ENCODE data around the gene SLC38A4.

SLC38A4 gene

GRCh38 chr12:46865311-46865710, 39.5 kb upstream of the SLC38A4 start:
- TF ChIP-seq TAF1 (IDR thresholded peaks at IDR 0.05; ENCODE audit: borderline replicate concordance, insufficient read depth, low read length) (no peak), SIN3A (IDR thresholded peaks at IDR 0.05; ENCODE audit: borderline replicate concordance, insufficient read depth, low read length) (no peak), FOXP2 (optimal IDR thresholded peaks at IDR 0.05; ENCODE audit: borderline replicate concordance, extremely low read depth, extremely low read length, insufficient read depth) (no peak), POLR2AphosphoS5 (IDR thresholded peaks at IDR 0.05; ENCODE audit: low read depth, low read length) (no peak)
- TF ChIP-seq, protein P1, sequence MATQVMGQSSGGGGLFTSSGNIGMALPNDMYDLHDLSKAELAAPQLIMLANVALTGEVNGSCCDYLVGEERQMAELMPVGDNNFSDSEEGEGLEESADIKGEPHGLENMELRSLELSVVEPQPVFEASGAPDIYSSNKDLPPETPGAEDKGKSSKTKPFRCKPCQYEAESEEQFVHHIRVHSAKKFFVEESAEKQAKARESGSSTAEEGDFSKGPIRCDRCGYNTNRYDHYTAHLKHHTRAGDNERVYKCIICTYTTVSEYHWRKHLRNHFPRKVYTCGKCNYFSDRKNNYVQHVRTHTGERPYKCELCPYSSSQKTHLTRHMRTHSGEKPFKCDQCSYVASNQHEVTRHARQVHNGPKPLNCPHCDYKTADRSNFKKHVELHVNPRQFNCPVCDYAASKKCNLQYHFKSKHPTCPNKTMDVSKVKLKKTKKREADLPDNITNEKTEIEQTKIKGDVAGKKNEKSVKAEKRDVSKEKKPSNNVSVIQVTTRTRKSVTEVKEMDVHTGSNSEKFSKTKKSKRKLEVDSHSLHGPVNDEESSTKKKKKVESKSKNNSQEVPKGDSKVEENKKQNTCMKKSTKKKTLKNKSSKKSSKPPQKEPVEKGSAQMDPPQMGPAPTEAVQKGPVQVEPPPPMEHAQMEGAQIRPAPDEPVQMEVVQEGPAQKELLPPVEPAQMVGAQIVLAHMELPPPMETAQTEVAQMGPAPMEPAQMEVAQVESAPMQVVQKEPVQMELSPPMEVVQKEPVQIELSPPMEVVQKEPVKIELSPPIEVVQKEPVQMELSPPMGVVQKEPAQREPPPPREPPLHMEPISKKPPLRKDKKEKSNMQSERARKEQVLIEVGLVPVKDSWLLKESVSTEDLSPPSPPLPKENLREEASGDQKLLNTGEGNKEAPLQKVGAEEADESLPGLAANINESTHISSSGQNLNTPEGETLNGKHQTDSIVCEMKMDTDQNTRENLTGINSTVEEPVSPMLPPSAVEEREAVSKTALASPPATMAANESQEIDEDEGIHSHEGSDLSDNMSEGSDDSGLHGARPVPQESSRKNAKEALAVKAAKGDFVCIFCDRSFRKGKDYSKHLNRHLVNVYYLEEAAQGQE (IDR thresholded peaks at IDR 0.05; ENCODE audit: insufficient read depth in 1 of 2, low read depth in 2 of 2, low read length in 2 of 2), result no peak

DNA sequence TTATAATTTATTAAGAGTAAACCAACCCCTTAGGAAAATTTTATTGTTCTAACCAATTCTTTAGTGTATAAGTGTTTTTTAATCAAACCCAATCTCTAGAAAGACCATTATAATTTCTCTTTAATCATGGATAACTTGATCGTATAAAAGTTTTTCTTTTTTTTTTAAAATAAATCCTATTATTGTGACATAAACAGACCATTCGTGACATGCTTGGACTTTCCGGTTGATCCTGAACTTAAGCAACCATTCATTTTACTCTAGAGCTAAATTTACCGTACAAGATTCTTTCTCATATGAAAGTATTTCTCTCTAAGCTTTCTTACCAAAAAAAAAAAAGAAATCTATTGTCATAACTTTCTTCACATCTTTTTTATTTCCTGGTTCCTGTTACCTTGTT, 32.6 kb upstream of the SLC38A4 start:
- TF ChIP-seq FOXP2 (optimal IDR thresholded peaks at IDR 0.05; ENCODE audit: borderline replicate concordance, extremely low read depth, extremely low read length, insufficient read depth) (no peak), POLR2AphosphoS5 (IDR thresholded peaks at IDR 0.05; ENCODE audit: low read depth, low read length) (no peak), TAF1 (IDR thresholded peaks at IDR 0.05; ENCODE audit: borderline replicate concordance, insufficient read depth, low read length) (no peak)
- TF ChIP-seq, protein P1 (IDR thresholded peaks at IDR 0.05; ENCODE audit: insufficient read depth in 1 of 2, low read depth in 2 of 2, low read length in 2 of 2), result no peak

DNA sequence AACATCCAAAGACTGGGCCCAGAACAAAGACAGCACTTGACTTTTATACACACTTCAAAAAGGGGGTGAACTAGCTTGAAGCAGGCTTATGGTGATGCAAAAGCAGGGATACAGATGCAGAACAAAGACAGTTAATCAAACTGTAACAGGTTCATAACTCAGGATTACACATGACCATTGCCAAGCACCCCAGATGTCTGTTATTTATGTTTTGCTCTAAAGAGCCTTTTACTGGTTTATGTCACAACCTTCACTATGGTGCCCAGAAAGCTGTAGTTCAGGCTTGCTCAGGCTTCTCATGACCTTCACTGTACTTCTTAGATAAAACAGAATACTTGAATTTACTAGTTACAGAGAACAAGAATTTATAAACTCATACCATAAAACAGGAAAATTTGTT, 31.7 kb upstream of the SLC38A4 start:
- TF ChIP-seq, protein P1 (IDR thresholded peaks at IDR 0.05; ENCODE audit: insufficient read depth in 1 of 2, low read depth in 2 of 2, low read length in 2 of 2), result no peak
- TF ChIP-seq TAF1 (IDR thresholded peaks at IDR 0.05; ENCODE audit: borderline replicate concordance, insufficient read depth, low read length) (no peak), FOXP2 (optimal IDR thresholded peaks at IDR 0.05; ENCODE audit: borderline replicate concordance, extremely low read depth, extremely low read length, insufficient read depth) (no peak), SIN3A (IDR thresholded peaks at IDR 0.05; ENCODE audit: borderline replicate concordance, insufficient read depth, low read length) (no peak), POLR2AphosphoS5 (IDR thresholded peaks at IDR 0.05; ENCODE audit: low read depth, low read length) (no peak)

- TF ChIP-seq, protein P1 (IDR thresholded peaks at IDR 0.05; ENCODE audit: insufficient read depth in 1 of 2, low read depth in 2 of 2, low read length in 2 of 2), result no peak
- no peak for TF ChIP-seq SIN3A (IDR thresholded peaks at IDR 0.05; ENCODE audit: borderline replicate concordance, insufficient read depth, low read length)
- TF ChIP-seq FOXP2 (optimal IDR thresholded peaks at IDR 0.05; ENCODE audit: borderline replicate concordance, extremely low read depth, extremely low read length, insufficient read depth), result no peak
- TF ChIP-seq POLR2AphosphoS5 (IDR thresholded peaks at IDR 0.05; ENCODE audit: low read depth, low read length), result no peak
- no peak for TF ChIP-seq TAF1 (IDR thresholded peaks at IDR 0.05; ENCODE audit: borderline replicate concordance, insufficient read depth, low read length)
Observed at GRCh38 chr12:46855760-46856159, 30.0 kb upstream of the SLC38A4 start.

GRCh38 chr12:46847001-46847400, 21.2 kb upstream of the SLC38A4 start:
- TF ChIP-seq SIN3A (IDR thresholded peaks at IDR 0.05; ENCODE audit: borderline replicate concordance, insufficient read depth, low read length), result no peak
- TF ChIP-seq POLR2AphosphoS5 (IDR thresholded peaks at IDR 0.05; ENCODE audit: low read depth, low read length), result no peak
- TF ChIP-seq FOXP2 (optimal IDR thresholded peaks at IDR 0.05; ENCODE audit: borderline replicate concordance, extremely low read depth, extremely low read length, insufficient read depth), result no peak
- TF ChIP-seq TAF1 (IDR thresholded peaks at IDR 0.05; ENCODE audit: borderline replicate concordance, insufficient read depth, low read length), result no peak

Measured in PFSK-1 (cell line).